PFSK-1 (cell line): ENCODE data around the gene JDP2.

ENCODE experiments used
- FOXP2 ChIP-seq: optimal IDR thresholded peaks from 2 replicates; pipeline ENCODE3; 2011; ENCODE audit warnings: borderline replicate concordance, control low read depth, inconsistent platforms; ENCODE audit not compliant: insufficient read depth; ENCODE audit errors: extremely low read length, extremely low read depth
- POLR2AphosphoS5 ChIP-seq: IDR thresholded peaks from 2 replicates; pipeline ENCODE4 v1.6.1; 2012; ENCODE audit warnings: low read depth, mild to moderate bottlenecking, control low read depth, low read length, moderate library complexity
- SIN3A ChIP-seq: IDR thresholded peaks from 2 replicates; pipeline ENCODE4 v1.6.1; 2012; ENCODE audit warnings: mild to moderate bottlenecking, low read length, moderate library complexity, borderline replicate concordance; ENCODE audit not compliant: insufficient read depth
- TAF1 ChIP-seq: IDR thresholded peaks from 2 replicates; pipeline ENCODE4 v1.6.1; 2012; ENCODE audit warnings: low read length, control low read depth, borderline replicate concordance; ENCODE audit not compliant: insufficient read depth
- TF ChIP-seq, protein P1 (sequence below), 2 experiments: IDR thresholded peaks; 2 replicates each; pipeline versions ENCODE4 v1.6.1 to v1.8.0; 2011 to 2012; ENCODE audit warnings: low read depth in 2 of 2, low read length in 2 of 2, control low read depth in 1 of 2, inconsistent platforms in 1 of 2, mild to moderate bottlenecking in 1 of 2, moderate library complexity in 1 of 2; ENCODE audit not compliant: insufficient read depth in 1 of 2

DNA sequence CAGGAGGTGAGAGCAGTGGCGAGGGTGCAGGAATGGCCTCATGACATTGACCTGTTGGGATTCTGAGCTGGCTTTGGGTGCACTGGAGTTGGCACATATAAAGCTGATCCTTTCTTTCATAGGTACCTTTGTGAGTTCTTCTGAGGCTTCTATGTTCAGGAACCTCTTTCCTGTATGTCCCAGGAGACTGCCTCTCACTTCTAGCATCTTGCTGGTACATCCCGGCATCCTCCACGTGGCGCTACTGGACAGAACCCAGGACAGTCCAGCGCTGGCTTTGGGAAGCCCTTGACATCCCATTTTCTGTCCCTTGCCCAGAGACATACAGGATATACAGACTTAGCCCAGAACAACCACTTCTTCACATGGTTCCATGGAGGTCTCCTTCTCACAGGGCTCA is 50.1 kb downstream of the JDP2 start:
- TF ChIP-seq, protein P1, sequence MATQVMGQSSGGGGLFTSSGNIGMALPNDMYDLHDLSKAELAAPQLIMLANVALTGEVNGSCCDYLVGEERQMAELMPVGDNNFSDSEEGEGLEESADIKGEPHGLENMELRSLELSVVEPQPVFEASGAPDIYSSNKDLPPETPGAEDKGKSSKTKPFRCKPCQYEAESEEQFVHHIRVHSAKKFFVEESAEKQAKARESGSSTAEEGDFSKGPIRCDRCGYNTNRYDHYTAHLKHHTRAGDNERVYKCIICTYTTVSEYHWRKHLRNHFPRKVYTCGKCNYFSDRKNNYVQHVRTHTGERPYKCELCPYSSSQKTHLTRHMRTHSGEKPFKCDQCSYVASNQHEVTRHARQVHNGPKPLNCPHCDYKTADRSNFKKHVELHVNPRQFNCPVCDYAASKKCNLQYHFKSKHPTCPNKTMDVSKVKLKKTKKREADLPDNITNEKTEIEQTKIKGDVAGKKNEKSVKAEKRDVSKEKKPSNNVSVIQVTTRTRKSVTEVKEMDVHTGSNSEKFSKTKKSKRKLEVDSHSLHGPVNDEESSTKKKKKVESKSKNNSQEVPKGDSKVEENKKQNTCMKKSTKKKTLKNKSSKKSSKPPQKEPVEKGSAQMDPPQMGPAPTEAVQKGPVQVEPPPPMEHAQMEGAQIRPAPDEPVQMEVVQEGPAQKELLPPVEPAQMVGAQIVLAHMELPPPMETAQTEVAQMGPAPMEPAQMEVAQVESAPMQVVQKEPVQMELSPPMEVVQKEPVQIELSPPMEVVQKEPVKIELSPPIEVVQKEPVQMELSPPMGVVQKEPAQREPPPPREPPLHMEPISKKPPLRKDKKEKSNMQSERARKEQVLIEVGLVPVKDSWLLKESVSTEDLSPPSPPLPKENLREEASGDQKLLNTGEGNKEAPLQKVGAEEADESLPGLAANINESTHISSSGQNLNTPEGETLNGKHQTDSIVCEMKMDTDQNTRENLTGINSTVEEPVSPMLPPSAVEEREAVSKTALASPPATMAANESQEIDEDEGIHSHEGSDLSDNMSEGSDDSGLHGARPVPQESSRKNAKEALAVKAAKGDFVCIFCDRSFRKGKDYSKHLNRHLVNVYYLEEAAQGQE (IDR thresholded peaks at IDR 0.05; ENCODE audit: insufficient read depth in 1 of 2, low read depth in 2 of 2, low read length in 2 of 2), result no peak
- TF ChIP-seq TAF1 (no peak), POLR2AphosphoS5 (no peak), SIN3A (no peak), FOXP2 (no peak)
